Glomerular visceral epithelial cell (primary cell): ENCODE measurements around the gene GRIP1.
"Not testable (repeated sequence)": the region's sequence is repeated elsewhere in the genome, so short reads cannot be mapped to it uniquely, and the experiment has no call there.

Experiments
- DNase-seq: peaks from one replicate; pipeline ENCODE4 v3.0.0-alpha.2; 2016; ENCODE audit errors: extremely low spot score

The GRIP1 gene

DNA sequence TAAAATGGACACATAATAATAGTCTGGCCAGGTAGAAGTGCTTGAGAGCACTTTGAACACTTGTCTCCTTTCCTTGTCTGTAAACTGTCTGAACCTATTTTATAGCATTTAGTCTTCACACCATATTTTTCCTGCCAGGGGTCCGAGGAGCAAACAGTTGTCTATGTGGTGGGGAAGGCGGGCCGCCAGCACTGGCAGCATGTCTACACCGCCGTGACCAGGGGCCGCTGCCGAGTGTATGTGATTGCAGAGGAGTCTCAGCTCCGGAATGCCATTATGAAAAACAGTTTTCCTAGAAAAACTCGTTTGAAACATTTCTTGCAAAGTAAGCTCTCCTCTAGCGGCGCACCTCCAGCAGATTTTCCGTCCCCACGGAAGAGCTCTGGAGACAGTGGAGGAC lies 347.9 kb downstream of the GRIP1 start:
- DNase-seq: no peak

DNA sequence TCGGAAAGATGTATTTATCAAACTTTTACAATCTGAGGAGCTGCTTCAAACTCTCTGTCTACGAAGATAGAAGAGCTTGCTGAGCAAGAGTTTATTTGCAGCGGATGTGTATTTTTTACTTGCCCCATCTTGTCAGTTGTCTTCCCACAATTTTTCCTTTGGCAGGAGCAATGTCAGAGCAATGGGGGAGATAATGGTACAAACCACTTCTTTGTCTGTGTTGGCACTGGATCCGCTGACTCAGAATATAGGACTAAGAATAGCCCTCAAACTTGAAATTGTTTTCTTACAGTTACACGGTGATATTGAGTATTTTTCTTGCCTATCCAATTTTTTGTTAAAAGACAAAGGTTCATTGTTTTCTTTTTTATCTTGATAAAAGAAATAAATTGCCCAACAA lies 348.9 kb downstream of the GRIP1 start:
- no peak for DNase-seq

DNA sequence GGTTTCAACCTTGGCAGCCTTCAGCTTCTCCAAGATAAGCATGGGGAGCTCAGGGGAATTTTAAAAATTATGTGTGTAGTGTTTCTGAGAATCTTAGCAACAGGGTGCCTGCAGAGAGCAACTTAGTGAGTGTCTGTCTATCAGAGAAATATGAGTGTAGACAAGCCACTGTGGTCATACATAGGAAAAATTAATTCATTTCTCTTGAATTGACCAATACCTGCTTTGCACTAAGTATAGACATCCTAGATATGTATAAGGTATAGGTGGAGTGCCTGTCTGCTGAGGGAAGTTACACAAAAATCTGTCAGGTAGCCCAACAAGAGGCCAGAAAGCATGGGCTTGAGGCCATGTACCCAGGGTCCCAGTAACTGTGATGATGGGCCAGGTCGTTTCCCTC lies 355.9 kb downstream of the GRIP1 start:
- DNase-seq: no peak

DNA sequence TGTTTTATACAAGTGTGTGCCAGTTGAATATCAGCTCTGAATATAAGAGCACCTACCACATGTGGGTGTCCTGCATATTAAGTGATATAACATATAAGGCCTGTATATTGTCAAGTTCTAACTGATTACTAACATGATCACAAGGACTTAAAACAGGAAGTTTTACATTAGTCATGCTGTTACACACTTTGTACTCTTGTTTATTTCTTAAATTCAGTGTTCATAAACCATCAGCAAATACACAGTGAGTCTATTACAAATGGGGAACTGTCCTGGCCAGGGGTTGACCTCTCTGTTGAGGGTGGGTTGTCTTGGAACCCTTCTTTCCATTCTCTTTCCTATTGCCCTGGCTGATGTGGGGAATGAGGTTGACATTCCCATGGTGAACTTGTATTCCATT lies 357.4 kb downstream of the GRIP1 start:
- DNase-seq: no peak

DNA sequence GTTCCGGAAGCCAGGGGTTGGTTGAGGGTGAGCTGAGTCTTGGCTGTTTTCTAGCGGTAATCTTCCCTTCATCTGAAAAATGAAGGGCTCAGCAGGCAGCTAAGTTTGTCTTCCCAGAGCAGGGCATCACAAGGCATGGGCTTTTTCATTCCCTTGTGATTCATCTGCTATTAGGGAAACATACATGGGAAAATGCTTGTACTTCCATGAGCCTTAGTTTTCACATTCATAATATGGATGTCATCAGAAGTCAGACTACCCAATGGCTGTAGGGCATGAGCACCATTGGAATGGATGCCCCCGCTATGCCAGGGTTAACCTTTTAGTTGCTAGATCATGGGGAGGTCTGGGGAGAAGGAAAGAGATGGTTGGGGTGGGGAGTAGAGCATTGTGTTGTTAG lies 357.9 kb downstream of the GRIP1 start:
- no peak for DNase-seq

GRCh38 chr12:66319266-66319954 lies 359.5 kb downstream of the GRIP1 start:
- DNase-seq: no peak

- no peak for DNase-seq
Observed at GRCh38 chr12:66314278-66314677, 364.6 kb downstream of the GRIP1 start.

DNA sequence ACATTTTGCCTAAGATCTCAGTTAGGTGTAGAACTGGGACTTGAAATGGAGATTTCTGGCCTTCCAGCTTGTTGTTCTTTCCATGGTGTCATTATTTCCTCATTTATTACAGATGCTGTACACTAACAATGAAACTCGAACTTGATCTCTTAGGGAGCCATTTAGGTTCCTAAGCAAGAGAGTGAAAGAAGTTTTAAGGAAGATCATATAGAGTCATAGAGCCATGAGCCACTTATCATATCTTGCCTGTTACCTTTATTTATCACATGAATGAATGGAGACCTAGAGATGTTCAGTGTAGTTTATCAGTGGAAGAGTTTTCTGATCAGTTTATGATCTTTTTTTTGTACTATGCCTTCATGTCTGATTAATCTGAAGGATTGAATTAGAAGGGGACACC lies 366.7 kb downstream of the GRIP1 start:
- no peak for DNase-seq

DNA sequence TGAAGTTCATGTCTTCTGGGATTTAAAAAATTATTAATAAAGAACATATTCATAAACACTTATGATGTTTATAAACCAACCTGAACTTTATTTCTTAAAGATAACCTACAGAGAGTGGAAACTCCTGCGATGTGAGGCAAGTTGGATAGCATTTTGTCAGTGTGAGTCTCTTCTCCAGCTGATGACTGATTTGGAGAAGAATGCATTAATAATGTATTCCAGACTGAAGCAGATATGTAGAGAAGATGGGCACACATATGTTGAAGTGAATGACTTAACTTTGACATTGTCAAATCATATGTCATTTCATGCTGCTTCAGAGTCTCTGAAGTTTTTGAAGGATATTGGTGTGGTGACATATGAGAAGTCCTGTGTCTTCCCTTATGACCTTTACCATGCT lies 369.3 kb downstream of the GRIP1 start:
- no peak for DNase-seq

- DNase-seq: no peak
Observed at GRCh38 chr12:66304296-66304900, 374.5 kb downstream of the GRIP1 start.

GRCh38 chr12:66303316-66303804 lies 375.5 kb downstream of the GRIP1 start:
- DNase-seq: not testable (repeated sequence)

GRCh38 chr12:66302827-66303169 lies 376.1 kb downstream of the GRIP1 start:
- DNase-seq: no peak

GRCh38 chr12:66301944-66302826 lies 376.7 kb downstream of the GRIP1 start, which contains the start of gene HELB:
Gene HELB (plus strand): TSS chr12:66302493. CDS start chr12:66302604, 111 bp downstream.
- peak; percentile 97 for DNase-seq

DNA sequence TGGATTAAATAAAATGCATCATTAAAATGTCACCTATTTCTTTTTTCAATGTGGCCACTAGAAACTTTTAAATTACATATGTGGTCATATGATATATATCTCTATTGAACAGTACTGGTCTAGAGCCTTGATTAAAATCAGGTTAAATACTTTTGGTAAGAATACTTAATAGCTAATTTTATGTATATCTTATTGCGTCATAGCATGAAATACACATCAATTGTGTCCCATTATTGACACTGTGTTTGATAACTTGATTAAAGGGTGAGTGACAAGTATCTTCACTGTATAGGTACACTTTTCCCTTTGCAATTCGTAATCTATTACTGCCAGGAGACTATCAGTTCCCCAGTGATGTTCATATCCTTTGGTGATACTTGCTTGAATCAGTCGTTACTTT lies 381.0 kb downstream of the GRIP1 start:
- no peak for DNase-seq
